HCT116 (cell line): ENCODE measurements around the gene TAF1B. TPM values are rescaled to one million over a fixed set of nuclear protein-coding genes. Genes with fewer than 3 reads are reported as not detected.

Experiments
- ATAC-seq: fragments of 200-7000 bp; cut with Tn5 transposase; 2 replicates; pipeline ENCODE4 v1.9.1; 2020; ENCODE audit warnings: mild to moderate bottlenecking, moderate library complexity
- BruUV-seq: library from RNA; stranded (reverse); fragments of 400-500 nt; replicated peaks from 2 replicates; lab custom pipeline; 2021; lab: Mats Ljungman, UMichigan
- CTCF ChIA-PET: fragments of 300-600 bp; sonication (Branson Sonifier 250); formaldehyde crosslinking; loops from one replicate; lab custom pipeline; 2021; ENCODE audit warnings: antibody characterized with exemption; lab: Charles Lee
- POLR2A ChIA-PET: fragments of 300-600, 350-600 bp; sonication (Branson Sonifier 250); formaldehyde crosslinking; loops from one replicate; lab custom pipeline; 2021; ENCODE audit warnings: antibody characterized with exemption; lab: Charles Lee
- RAD21 ChIA-PET, 2 experiments: fragments of 300-600 bp; sonication (Branson Sonifier 250); formaldehyde crosslinking; loops; one replicate each; lab custom pipeline; 2023; ENCODE audit warnings: low total read pairs in 2 of 2; ENCODE audit not compliant: uncharacterized antibody in 2 of 2, unreplicated experiment in 2 of 2, low non-redundant PET in 1 of 2; lab: Charles Lee
- DNase-seq: peaks from one replicate; pipeline ENCODE4 v3.0.0-alpha.2; 2010; ENCODE audit warnings: low read depth, low spot score
- H2AFZ ChIP-seq: fragments of 200-600 bp; shearing (Covaris generic), sonication (generic); 2 replicates; pipeline ENCODE4 v1.6.1; 2017; ENCODE audit warnings: low read depth, mixed run types, mixed read lengths, antibody characterized with exemption, low read length; ENCODE audit not compliant: poor library complexity, severe bottlenecking
- H3K27ac ChIP-seq: 2 replicates; pipeline ENCODE4 v1.5.1; 2012; ENCODE audit warnings: low read depth, low read length
- H3K27me3 ChIP-seq: fragments of 200-600 bp; sonication (generic); 2 replicates; pipeline ENCODE4 v1.6.1; 2016; ENCODE audit warnings: mixed run types, low read length, mixed read lengths; ENCODE audit not compliant: insufficient read depth
- H3K36me3 ChIP-seq, 2 experiments: fragments of 200-500 bp in 1 of 2; fragments of 200-600 bp in 1 of 2; sonication (Bioruptor generic) in 1 of 2; sonication (generic) in 1 of 2; 2 replicates each; pipeline versions ENCODE4 v1.5.1 to v1.6.1; 2014 to 2016; ENCODE audit warnings: low read length in 2 of 2, inconsistent platforms in 1 of 2, mixed read lengths in 1 of 2, mixed run types in 1 of 2; ENCODE audit not compliant: insufficient read depth in 2 of 2, control insufficient read depth in 1 of 2
- H3K4me1 ChIP-seq, 2 experiments: fragments of 200-600 bp in 1 of 2; sonication (generic) in 1 of 2; 2 replicates each; pipeline versions ENCODE4 v1.5.1 to v1.6.1; 2012 to 2017; ENCODE audit warnings: low read length in 2 of 2, inconsistent platforms in 1 of 2, mild to moderate bottlenecking in 1 of 2, mixed read lengths in 1 of 2, mixed run types in 1 of 2, moderate library complexity in 1 of 2; ENCODE audit not compliant: insufficient read depth in 2 of 2, control insufficient read depth in 1 of 2
- H3K4me2 ChIP-seq: fragments of 200-600 bp; sonication (generic); 2 replicates; pipeline ENCODE4 v1.6.1; 2017; ENCODE audit warnings: mixed run types, low read length, mixed read lengths
- H3K4me3 ChIP-seq, 2 experiments: fragments of 200-600 bp in 1 of 2; sonication (generic) in 1 of 2; replicated peaks in 1 of 2; 2 replicates each; pipeline ENCODE4 v1.5.1; 2011 to 2016; ENCODE audit warnings: low read length in 2 of 2, control low read depth in 1 of 2, low read depth in 1 of 2, mild to moderate bottlenecking in 1 of 2, mixed read lengths in 1 of 2, mixed run types in 1 of 2
- H3K79me2 ChIP-seq: fragments of 200-600 bp; sonication (generic); 2 replicates; pipeline ENCODE4 v1.6.1; 2017; ENCODE audit warnings: mild to moderate bottlenecking, mixed run types, low read length, moderate library complexity, mixed read lengths; ENCODE audit not compliant: insufficient read depth
- H3K9ac ChIP-seq: fragments of 200-600 bp; sonication (generic); 2 replicates; pipeline ENCODE4 v1.6.1; 2016; ENCODE audit warnings: low read length, mixed read lengths
- H3K9me2 ChIP-seq: fragments of 200-600 bp; sonication (generic), shearing (Covaris generic); 2 replicates; pipeline ENCODE4 v1.6.1; 2017; ENCODE audit warnings: mixed run types, mild to moderate bottlenecking, moderate library complexity; ENCODE audit not compliant: insufficient read depth
- H3K9me3 ChIP-seq, 2 experiments: fragments of 200-500 bp in 1 of 2; fragments of 200-600 bp in 1 of 2; sonication (Bioruptor generic) in 1 of 2; sonication (generic) in 1 of 2; 2 replicates each; pipeline ENCODE4 v1.6.1; 2014 to 2017; ENCODE audit warnings: low read length in 2 of 2, mixed read lengths in 2 of 2, inconsistent platforms in 1 of 2, low read depth in 1 of 2, mild to moderate bottlenecking in 1 of 2, mixed run types in 1 of 2, moderate library complexity in 1 of 2; ENCODE audit not compliant: control insufficient read depth in 1 of 2, insufficient read depth in 1 of 2
- H4K20me1 ChIP-seq: fragments of 200-600 bp; sonication (generic), shearing (Covaris generic); 2 replicates; pipeline ENCODE4 v1.6.1; 2017; ENCODE audit warnings: mixed run types, mild to moderate bottlenecking, moderate library complexity; ENCODE audit not compliant: insufficient read depth
- ATF3 ChIP-seq: IDR thresholded peaks from 2 replicates; pipeline ENCODE4 v1.6.1; 2012
- EGR1 ChIP-seq: IDR thresholded peaks from 2 replicates; pipeline ENCODE4 v1.6.1; 2012; ENCODE audit warnings: low read depth
- ELF1 ChIP-seq: IDR thresholded peaks from 2 replicates; pipeline ENCODE4 v1.6.1; 2012; ENCODE audit warnings: low read depth, borderline replicate concordance
- EZH2 ChIP-seq: fragments of 200-600 bp; sonication (generic); IDR thresholded peaks from 2 replicates; pipeline ENCODE4 v1.6.1; 2017; ENCODE audit warnings: antibody characterized with exemption, mixed run types
- EZH2phosphoT487 ChIP-seq: fragments of 200-600 bp; IDR thresholded peaks from 2 replicates; pipeline ENCODE4 v1.6.1; 2018; ENCODE audit warnings: antibody characterized with exemption, borderline replicate concordance
- JUND ChIP-seq: IDR thresholded peaks from 2 replicates; pipeline ENCODE4 v1.6.1; 2012
- POLR2AphosphoS5 ChIP-seq: IDR thresholded peaks from 2 replicates; pipeline ENCODE4 v1.6.1; 2011; ENCODE audit warnings: mild to moderate bottlenecking, low read depth, low read length, moderate library complexity
- SIN3A ChIP-seq: IDR thresholded peaks from 2 replicates; pipeline ENCODE4 v1.6.1; 2012; ENCODE audit warnings: low read depth
- SP1 ChIP-seq: IDR thresholded peaks from 2 replicates; pipeline ENCODE4 v1.6.1; 2012; ENCODE audit warnings: low read depth
- SRF ChIP-seq: IDR thresholded peaks from 2 replicates; pipeline ENCODE4 v1.6.1; 2012; ENCODE audit warnings: low read depth
- TCF7L2 ChIP-seq: IDR thresholded peaks from 2 replicates; pipeline ENCODE4 v1.7.0; 2011; ENCODE audit warnings: borderline replicate concordance, inconsistent platforms; ENCODE audit not compliant: insufficient read depth, insufficient read length; ENCODE audit errors: extremely low read depth
- ZFX ChIP-seq: fragments of 450-650 bp; IDR thresholded peaks from 2 replicates; pipeline ENCODE4 v1.6.1; 2017
- ZNF274 ChIP-seq: fragments of 200-500 bp; sonication (Bioruptor generic); IDR thresholded peaks from 2 replicates; pipeline ENCODE4 v1.6.1; 2014; ENCODE audit warnings: mild to moderate bottlenecking, low read depth, low read length, inconsistent platforms
- intact Hi-C: fragments of 100-400 bp; cut with micrococcal nuclease; formaldehyde crosslinking; loops from 2 replicates; pipeline ENCODE4 v1.10.0; 2022
- total RNA-seq: library from RNA; stranded (reverse); gene quantifications from one replicate; pipeline ENCODE4 v1.2.1, GENCODE V29; 2021; ENCODE audit not compliant: unreplicated experiment
- TF ChIP-seq, protein P1 (sequence below): IDR thresholded peaks from 2 replicates; pipeline ENCODE4 v1.6.1; 2012; ENCODE audit warnings: low read depth
- TF ChIP-seq, protein P2 (sequence below): IDR thresholded peaks from 2 replicates; pipeline ENCODE4 v1.6.1; 2011; ENCODE audit warnings: mild to moderate bottlenecking, low read length, moderate library complexity; ENCODE audit not compliant: insufficient replicate concordance; ENCODE audit errors: extremely low read depth

The TAF1B gene
- total RNA-seq, 1 experiment from 2014 or later: 27.9 TPM

GRCh38 chr2:9885036-9885684 lies 41.9 kb downstream of the TAF1B start:
- Histone ChIP-seq H3K9me2 (no peaks in the 10 kb centered on the region), H3K4me3 (no peak overlapping the region), H3K9ac (no peak overlapping the region), H4K20me1 (no peaks in the 10 kb centered on the region), H3K27me3 (no peaks in the 10 kb centered on the region), H3K36me3 (no peaks in the 10 kb centered on the region; a peak in 1 of 4 replicates), H3K4me2 (no peak overlapping the region), H2AFZ (no peak overlapping the region), H3K9me3 (0 out of 4 replicates have a peak, but pooled peaks cover 0 to 4% of the 10 kb centered on the region in 2 experiments), H3K27ac (no peak overlapping the region), H3K79me2 (no peaks in the 10 kb centered on the region), H3K4me1 (no peaks in the 10 kb centered on the region)
- ChIA-PET POLR2A (interaction anchor here (1.3 kb wide), 1 partner anchor 42 kb away, joined by 3 read pairs; the partner anchor contains the start of gene TAF1B), RAD21 (no interaction called here), CTCF (no interaction called here)
- BruUV-seq: no TSS peak
- DNase-seq (no peak), ATAC-seq (no peak)
- intact Hi-C loops: no loop called here
- no peak for TF ChIP-seq POLR2AphosphoS5
- no peak for TF ChIP-seq EGR1
- no peak for TF ChIP-seq JUND
- TF ChIP-seq SIN3A: no peak
- TF ChIP-seq ELF1: no peak
- no peak for TF ChIP-seq ATF3
- TF ChIP-seq ZFX: no peak
- TF ChIP-seq SP1: no peak
- no peak for TF ChIP-seq ZNF274
- no peak for TF ChIP-seq EZH2
- TF ChIP-seq, protein P1, sequence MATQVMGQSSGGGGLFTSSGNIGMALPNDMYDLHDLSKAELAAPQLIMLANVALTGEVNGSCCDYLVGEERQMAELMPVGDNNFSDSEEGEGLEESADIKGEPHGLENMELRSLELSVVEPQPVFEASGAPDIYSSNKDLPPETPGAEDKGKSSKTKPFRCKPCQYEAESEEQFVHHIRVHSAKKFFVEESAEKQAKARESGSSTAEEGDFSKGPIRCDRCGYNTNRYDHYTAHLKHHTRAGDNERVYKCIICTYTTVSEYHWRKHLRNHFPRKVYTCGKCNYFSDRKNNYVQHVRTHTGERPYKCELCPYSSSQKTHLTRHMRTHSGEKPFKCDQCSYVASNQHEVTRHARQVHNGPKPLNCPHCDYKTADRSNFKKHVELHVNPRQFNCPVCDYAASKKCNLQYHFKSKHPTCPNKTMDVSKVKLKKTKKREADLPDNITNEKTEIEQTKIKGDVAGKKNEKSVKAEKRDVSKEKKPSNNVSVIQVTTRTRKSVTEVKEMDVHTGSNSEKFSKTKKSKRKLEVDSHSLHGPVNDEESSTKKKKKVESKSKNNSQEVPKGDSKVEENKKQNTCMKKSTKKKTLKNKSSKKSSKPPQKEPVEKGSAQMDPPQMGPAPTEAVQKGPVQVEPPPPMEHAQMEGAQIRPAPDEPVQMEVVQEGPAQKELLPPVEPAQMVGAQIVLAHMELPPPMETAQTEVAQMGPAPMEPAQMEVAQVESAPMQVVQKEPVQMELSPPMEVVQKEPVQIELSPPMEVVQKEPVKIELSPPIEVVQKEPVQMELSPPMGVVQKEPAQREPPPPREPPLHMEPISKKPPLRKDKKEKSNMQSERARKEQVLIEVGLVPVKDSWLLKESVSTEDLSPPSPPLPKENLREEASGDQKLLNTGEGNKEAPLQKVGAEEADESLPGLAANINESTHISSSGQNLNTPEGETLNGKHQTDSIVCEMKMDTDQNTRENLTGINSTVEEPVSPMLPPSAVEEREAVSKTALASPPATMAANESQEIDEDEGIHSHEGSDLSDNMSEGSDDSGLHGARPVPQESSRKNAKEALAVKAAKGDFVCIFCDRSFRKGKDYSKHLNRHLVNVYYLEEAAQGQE: no peak
- TF ChIP-seq SRF: no peak
- no peak for TF ChIP-seq EZH2phosphoT487
- no peak for TF ChIP-seq TCF7L2
- TF ChIP-seq, protein P2, sequence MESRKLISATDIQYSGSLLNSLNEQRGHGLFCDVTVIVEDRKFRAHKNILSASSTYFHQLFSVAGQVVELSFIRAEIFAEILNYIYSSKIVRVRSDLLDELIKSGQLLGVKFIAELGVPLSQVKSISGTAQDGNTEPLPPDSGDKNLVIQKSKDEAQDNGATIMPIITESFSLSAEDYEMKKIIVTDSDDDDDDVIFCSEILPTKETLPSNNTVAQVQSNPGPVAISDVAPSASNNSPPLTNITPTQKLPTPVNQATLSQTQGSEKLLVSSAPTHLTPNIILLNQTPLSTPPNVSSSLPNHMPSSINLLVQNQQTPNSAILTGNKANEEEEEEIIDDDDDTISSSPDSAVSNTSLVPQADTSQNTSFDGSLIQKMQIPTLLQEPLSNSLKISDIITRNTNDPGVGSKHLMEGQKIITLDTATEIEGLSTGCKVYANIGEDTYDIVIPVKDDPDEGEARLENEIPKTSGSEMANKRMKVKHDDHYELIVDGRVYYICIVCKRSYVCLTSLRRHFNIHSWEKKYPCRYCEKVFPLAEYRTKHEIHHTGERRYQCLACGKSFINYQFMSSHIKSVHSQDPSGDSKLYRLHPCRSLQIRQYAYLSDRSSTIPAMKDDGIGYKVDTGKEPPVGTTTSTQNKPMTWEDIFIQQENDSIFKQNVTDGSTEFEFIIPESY: no peak
